HepG2 (cell line): ENCODE data around the gene CTDNEP1. TPM values are rescaled to one million over a fixed set of nuclear protein-coding genes. Genes with fewer than 3 reads are reported as not detected.

Source experiments
- ARID5B ChIP-seq: IDR thresholded peaks from 2 replicates; pipeline ENCODE4 v1.4.0; 2020; ENCODE audit warnings: mild to moderate bottlenecking, missing genetic modification reagents
- ATF1 ChIP-seq: IDR thresholded peaks from 2 replicates; pipeline ENCODE4 v1.6.1; 2016; ENCODE audit warnings: mild to moderate bottlenecking, control low read depth
- FOXO1 ChIP-seq: sonication (generic); formaldehyde crosslinking; IDR thresholded peaks from 2 replicates; pipeline ENCODE4 v1.4.0; 2020; ENCODE audit warnings: missing genetic modification reagents
- KDM3A ChIP-seq: IDR thresholded peaks from 2 replicates; pipeline ENCODE4 v1.6.1; 2018; ENCODE audit warnings: low read depth, missing compliant biosample characterization
- MATR3 ChIP-seq: sonication (generic); formaldehyde crosslinking; IDR thresholded peaks from 2 replicates; pipeline ENCODE4 v1.4.0; 2020; ENCODE audit warnings: missing genetic modification reagents
- RARA ChIP-seq: IDR thresholded peaks from 2 replicates; pipeline ENCODE4 v1.6.1; 2016; ENCODE audit warnings: missing genetic modification reagents, missing compliant biosample characterization
- SKI ChIP-seq: fragments of 450-650 bp; IDR thresholded peaks from one replicate; pipeline ENCODE4 v1.6.1; 2018; ENCODE audit warnings: mild to moderate bottlenecking; ENCODE audit not compliant: partially characterized antibody
- SRY ChIP-seq: sonication (generic); formaldehyde crosslinking; IDR thresholded peaks from 2 replicates; pipeline ENCODE4 v1.8.0; 2022; ENCODE audit warnings: mild to moderate bottlenecking, missing genetic modification reagents
- UBTF ChIP-seq: sonication (generic); formaldehyde crosslinking; IDR thresholded peaks from 2 replicates; pipeline ENCODE4 v1.4.0; 2020; ENCODE audit warnings: mild to moderate bottlenecking, missing genetic modification reagents
- ZBED4 ChIP-seq: sonication (generic); formaldehyde crosslinking; IDR thresholded peaks from 2 replicates; pipeline ENCODE4 v1.4.0; 2020; ENCODE audit warnings: missing genetic modification reagents, borderline replicate concordance
- ZFP36L1 ChIP-seq: sonication (generic); formaldehyde crosslinking; IDR thresholded peaks from 2 replicates; pipeline ENCODE4 v1.8.0; 2022; ENCODE audit warnings: mild to moderate bottlenecking, missing genetic modification reagents, moderate library complexity
- ZFY ChIP-seq: sonication (generic); formaldehyde crosslinking; IDR thresholded peaks from 2 replicates; pipeline ENCODE4 v1.4.0; 2020; ENCODE audit warnings: missing genetic modification reagents
- ZNF10 ChIP-seq: sonication (generic); formaldehyde crosslinking; IDR thresholded peaks from 2 replicates; pipeline ENCODE4 v1.4.0; 2020; ENCODE audit warnings: mild to moderate bottlenecking, low read depth, missing genetic modification reagents, borderline replicate concordance
- ZNF138 ChIP-seq: sonication (generic); formaldehyde crosslinking; IDR thresholded peaks from 2 replicates; pipeline ENCODE4 v1.5.0; 2020; ENCODE audit warnings: mild to moderate bottlenecking, low read depth, missing genetic modification reagents
- ZNF501 ChIP-seq: sonication (generic); formaldehyde crosslinking; IDR thresholded peaks from 2 replicates; pipeline ENCODE4 v1.5.1; 2020; ENCODE audit warnings: mild to moderate bottlenecking, moderate library complexity, missing genetic modification reagents
- ZNF550 ChIP-seq: sonication (generic); formaldehyde crosslinking; IDR thresholded peaks from 2 replicates; pipeline ENCODE4 v1.4.0; 2020; ENCODE audit warnings: mild to moderate bottlenecking, missing genetic modification reagents, borderline replicate concordance
- ZNF569 ChIP-seq: sonication (generic); formaldehyde crosslinking; IDR thresholded peaks from 2 replicates; pipeline ENCODE4 v1.5.0; 2020; ENCODE audit warnings: mild to moderate bottlenecking, missing genetic modification reagents, moderate library complexity, borderline replicate concordance
- ZNF644 ChIP-seq: IDR thresholded peaks from 2 replicates; pipeline ENCODE4 v1.6.1; 2016; ENCODE audit warnings: low read depth
- ZNF766 ChIP-seq: sonication (generic); formaldehyde crosslinking; IDR thresholded peaks from 2 replicates; pipeline ENCODE4 v1.5.0; 2020; ENCODE audit warnings: missing genetic modification reagents, borderline replicate concordance
- polyA plus RNA-seq, 8 experiments: library from polyadenylated mRNA; depleted of rRNA in 3 of 8; stranded (reverse) in 7 of 8; unstranded in 1 of 8; fragments of >200 nt; fragmentation: Illumina TruSeq in 4 of 8; extraction: Trizol in 4 of 8; gene quantifications; 2 replicates each; pipeline versions ENCODE4 v1.2.1 to v1.2.3, GENCODE V29; 2011 to 2016; ENCODE audit warnings: low read depth in 4 of 8, missing spikeins in 1 of 8, mixed read lengths in 1 of 8; ENCODE audit not compliant: insufficient read depth in 1 of 8
- total RNA-seq, 5 experiments: library from RNA; depleted of rRNA; stranded (reverse); fragments of >200 nt; fragmentation: Illumina TruSeq; extraction: Trizol; gene quantifications; 2 replicates each; pipeline ENCODE4 v1.2.3, GENCODE V29; 2016; ENCODE audit warnings: low read depth in 1 of 5

CTDNEP1 gene
- total and polyA plus RNA-seq, 2 of the 13 experiments (the other 11 are each of a cell fraction or from before 2014, with no cell fraction given) = 19.8 to 118 TPM

- TF ChIP-seq ATF1 (no peak), ZBED4 (peak; percentile 19; the same call in 1 of the 2 replicates), RARA (peak; percentile 81), ZFY (CRISPR knock-in tag) (peak; percentile 77), ARID5B (CRISPR knock-in tag) (peak; percentile 7; the same call in 1 of the 2 replicates), ZNF550 (CRISPR knock-in tag) (no peak), ZNF569 (peak; percentile 84; the same call in 1 of the 2 replicates), ZNF10 (CRISPR knock-in tag) (0 out of 2 replicates have a peak, but pooled peaks have one; percentile 75), ZNF501 (CRISPR knock-in tag) (no peak), ZNF138 (0 out of 2 replicates have a peak, but pooled peaks have one; percentile 10), ZFP36L1 (CRISPR knock-in tag) (0 out of 2 replicates have a peak, but pooled peaks have one; percentile 9), ZNF766 (CRISPR knock-in tag) (no peak), SRY (CRISPR knock-in tag) (peak; percentile 92), MATR3 (CRISPR knock-in tag) (no peak), ZNF644 (CRISPR knock-in tag) (no peak), UBTF (CRISPR knock-in tag) (peak; percentile 65), FOXO1 (CRISPR knock-in tag) (peak; percentile 71), SKI (peak; percentile 47), KDM3A (CRISPR knock-in tag) (0 out of 2 replicates have a peak, but pooled peaks have one; percentile 45)
Measured at GRCh38 chr17:7219812-7220592, 31.5 kb downstream of the CTDNEP1 start, which contains the start of the genes ACADVL and DLG4 (continued).
